Activated naive CD4-positive, alpha-beta T cell treated with anti-CD3 and anti-CD28 coated beads, Interleukin-2, amount 10 ng/mL, durations not matched to agents 7 days and 5 days (primary cell): ENCODE measurements around the gene IQSEC1.

Experiments used
- CTCF ChIA-PET: fragments of 350-600 bp; sonication (Branson Sonifier 250); formaldehyde crosslinking; loops from one replicate; lab custom pipeline; 2021; ENCODE audit warnings: antibody characterized with exemption; lab: Charles Lee
- DNase-seq: peaks from one replicate; pipeline ENCODE4 v3.0.0-alpha.2; 2020
- H3K27ac Mint-ChIP-seq: one replicate; pipeline ENCODE4 v1.8.0; 2021; ENCODE audit warnings: mild to moderate bottlenecking, moderate library complexity, mixed read lengths
- H3K27me3 Mint-ChIP-seq: one replicate; pipeline ENCODE4 v1.8.0; 2021; ENCODE audit warnings: mild to moderate bottlenecking, mixed read lengths
- H3K36me3 Mint-ChIP-seq: one replicate; pipeline ENCODE4 v1.8.0; 2021; ENCODE audit warnings: mixed read lengths
- H3K4me1 Mint-ChIP-seq: one replicate; pipeline ENCODE4 v1.8.0; 2021; ENCODE audit warnings: mixed read lengths
- H3K4me3 Mint-ChIP-seq: one replicate; pipeline ENCODE4 v1.8.0; 2021; ENCODE audit warnings: mild to moderate bottlenecking, moderate library complexity, mixed read lengths
- H3K9me3 Mint-ChIP-seq: one replicate; pipeline ENCODE4 v1.8.0; 2021; ENCODE audit warnings: mixed read lengths

Gene IQSEC1

GRCh38 chr3:13085846-13086179 is 12.6 kb upstream of the IQSEC1 start:
- no peak overlapping the region for H3K27ac Mint-ChIP-seq
- CTCF ChIA-PET, result no interaction called here
- no peak overlapping the region for H3K4me3 Mint-ChIP-seq
- no peaks in the 10 kb centered on the region for H3K9me3 Mint-ChIP-seq
- no peaks in the 10 kb centered on the region for H3K36me3 Mint-ChIP-seq
- H3K4me1 Mint-ChIP-seq, result no peaks in the 10 kb centered on the region
- DNase-seq, result no peak
- H3K27me3 Mint-ChIP-seq, result peaks cover 24% of the 10 kb centered on the region

GRCh38 chr3:13085081-13085845 is 12.0 kb upstream of the IQSEC1 start:
- no peak for DNase-seq
- Mint-ChIP-seq H3K36me3 (no peaks in the 10 kb centered on the region), H3K4me1 (no peaks in the 10 kb centered on the region), H3K27me3 (peaks cover 29% of the 10 kb centered on the region), H3K9me3 (no peaks in the 10 kb centered on the region), H3K27ac (no peak overlapping the region), H3K4me3 (no peak overlapping the region)
- CTCF ChIA-PET, result interaction anchor here (0.9 kb wide), 1 partner anchor 18 kb away, joined by 3 read pairs; no protein-coding TSS in a partner anchor

GRCh38 chr3:13083898-13084297 is 10.7 kb upstream of the IQSEC1 start:
- Mint-ChIP-seq H3K4me1 (peaks cover under 1% of the 10 kb centered on the region), H3K27me3 (peaks cover 39% of the 10 kb centered on the region), H3K9me3 (no peaks in the 10 kb centered on the region), H3K4me3 (no peak overlapping the region), H3K36me3 (no peaks in the 10 kb centered on the region), H3K27ac (no peak overlapping the region)
- DNase-seq, result no peak
- CTCF ChIA-PET, result interaction anchor here (0.9 to 1.4 kb wide), 2 partner anchors 9 to 19 kb away, joined by 3 to 7 read pairs; no protein-coding TSS in a partner anchor

GRCh38 chr3:13083254-13083653 is 10.0 kb upstream of the IQSEC1 start:
- no peaks in the 10 kb centered on the region for H3K36me3 Mint-ChIP-seq
- DNase-seq, result no peak
- no peak overlapping the region for H3K27ac Mint-ChIP-seq
- no peak overlapping the region for H3K4me3 Mint-ChIP-seq
- H3K27me3 Mint-ChIP-seq, result peaks cover 46% of the 10 kb centered on the region
- CTCF ChIA-PET, result interaction anchor here (1.4 kb wide), 1 partner anchor 9 kb away, joined by 7 read pairs; no protein-coding TSS in a partner anchor
- no peaks in the 10 kb centered on the region for H3K9me3 Mint-ChIP-seq
- peaks cover 2% of the 10 kb centered on the region for H3K4me1 Mint-ChIP-seq

- no peak overlapping the region for H3K27ac Mint-ChIP-seq
- H3K4me3 Mint-ChIP-seq, result no peak overlapping the region
- CTCF ChIA-PET, result interaction anchor here (2.7 kb wide), 1 partner anchor 9 kb away, joined by 14 read pairs; no protein-coding TSS in a partner anchor
- no peaks in the 10 kb centered on the region for H3K9me3 Mint-ChIP-seq
- H3K4me1 Mint-ChIP-seq, result peaks cover 7% of the 10 kb centered on the region
- no peaks in the 10 kb centered on the region for H3K36me3 Mint-ChIP-seq
- H3K27me3 Mint-ChIP-seq, result peaks cover 51% of the 10 kb centered on the region
- no peak for DNase-seq
These were observed 9.4 kb upstream of the IQSEC1 start for GRCh38 chr3:13082677-13083076.

- Mint-ChIP-seq H3K4me1 (peaks cover 7% of the 10 kb centered on the region), H3K27ac (no peak overlapping the region), H3K9me3 (no peaks in the 10 kb centered on the region), H3K27me3 (peaks cover 59% of the 10 kb centered on the region), H3K4me3 (no peak overlapping the region), H3K36me3 (no peaks in the 10 kb centered on the region)
- DNase-seq, result no peak
- CTCF ChIA-PET, result interaction anchor here (2.7 kb wide), 1 partner anchor 10 kb away, joined by 14 read pairs; no protein-coding TSS in a partner anchor
These were observed 8.6 kb upstream of the IQSEC1 start for GRCh38 chr3:13081603-13082360.

- CTCF ChIA-PET, result interaction anchor here (0.9 to 2.7 kb wide), 2 partner anchors 11 to 75 kb away, joined by 4 to 14 read pairs; no protein-coding TSS in a partner anchor
These were observed 7.4 kb upstream of the IQSEC1 start for GRCh38 chr3:13080591-13080990.

GRCh38 chr3:13080026-13080425 is 6.8 kb upstream of the IQSEC1 start:
- H3K36me3 Mint-ChIP-seq, result no peaks in the 10 kb centered on the region
- peaks cover 67% of the 10 kb centered on the region for H3K27me3 Mint-ChIP-seq
- H3K4me1 Mint-ChIP-seq, result peaks cover 7% of the 10 kb centered on the region
- DNase-seq, result no peak
- H3K27ac Mint-ChIP-seq, result no peak overlapping the region
- CTCF ChIA-PET, result interaction anchor here (0.9 kb wide), 1 partner anchor 74 kb away, joined by 4 read pairs; no protein-coding TSS in a partner anchor
- no peak overlapping the region for H3K4me3 Mint-ChIP-seq
- H3K9me3 Mint-ChIP-seq, result no peaks in the 10 kb centered on the region

More at GRCh38 chr3:13080591-13080990, 7.4 kb upstream of the IQSEC1 start:
- H3K4me3 Mint-ChIP-seq, result no peak overlapping the region
- H3K27me3 Mint-ChIP-seq, result peaks cover 62% of the 10 kb centered on the region
- H3K36me3 Mint-ChIP-seq, result no peaks in the 10 kb centered on the region
- peaks cover 7% of the 10 kb centered on the region for H3K4me1 Mint-ChIP-seq
- no peak for DNase-seq
- H3K27ac Mint-ChIP-seq, result no peak overlapping the region
- H3K9me3 Mint-ChIP-seq, result no peaks in the 10 kb centered on the region

- Mint-ChIP-seq H3K4me1 (peaks cover 9% of the 10 kb centered on the region), H3K36me3 (no peaks in the 10 kb centered on the region), H3K4me3 (no peak overlapping the region), H3K27me3 (peaks cover 72% of the 10 kb centered on the region), H3K27ac (no peak overlapping the region), H3K9me3 (no peaks in the 10 kb centered on the region)
- CTCF ChIA-PET, result no interaction called here
- DNase-seq, result no peak
These were observed 6.3 kb upstream of the IQSEC1 start for GRCh38 chr3:13079510-13079909.

GRCh38 chr3:13079051-13079450 is 5.8 kb upstream of the IQSEC1 start:
- DNase-seq, result no peak
- H3K27ac Mint-ChIP-seq, result peak overlapping the region; percentile 64
- peaks cover 77% of the 10 kb centered on the region for H3K27me3 Mint-ChIP-seq
- H3K4me1 Mint-ChIP-seq, result peaks cover 11% of the 10 kb centered on the region
- no peak overlapping the region for H3K4me3 Mint-ChIP-seq
- no peaks in the 10 kb centered on the region for H3K9me3 Mint-ChIP-seq
- CTCF ChIA-PET, result no interaction called here
- H3K36me3 Mint-ChIP-seq, result no peaks in the 10 kb centered on the region

GRCh38 chr3:13078163-13078905 is 5.1 kb upstream of the IQSEC1 start:
- Mint-ChIP-seq H3K9me3 (no peaks in the 10 kb centered on the region), H3K4me1 (peaks cover 16% of the 10 kb centered on the region), H3K27ac (no peak overlapping the region), H3K4me3 (no peak overlapping the region), H3K36me3 (no peaks in the 10 kb centered on the region), H3K27me3 (peaks cover 82% of the 10 kb centered on the region)
- CTCF ChIA-PET, result no interaction called here
- peak; percentile 25 for DNase-seq

- CTCF ChIA-PET, result no interaction called here
- no peak overlapping the region for H3K27ac Mint-ChIP-seq
- peaks cover 82% of the 10 kb centered on the region for H3K27me3 Mint-ChIP-seq
- DNase-seq, result no peak
- no peaks in the 10 kb centered on the region for H3K9me3 Mint-ChIP-seq
- H3K4me3 Mint-ChIP-seq, result no peak overlapping the region
- peaks cover 20% of the 10 kb centered on the region for H3K4me1 Mint-ChIP-seq
- H3K36me3 Mint-ChIP-seq, result peaks cover 2% of the 10 kb centered on the region
These were observed 4.4 kb upstream of the IQSEC1 start for GRCh38 chr3:13077431-13078162.

- Mint-ChIP-seq H3K4me1 (peaks cover 26% of the 10 kb centered on the region), H3K36me3 (peaks cover 2% of the 10 kb centered on the region), H3K27ac (no peak overlapping the region), H3K27me3 (peaks cover 90% of the 10 kb centered on the region), H3K4me3 (no peak overlapping the region), H3K9me3 (no peaks in the 10 kb centered on the region)
- no peak for DNase-seq
- CTCF ChIA-PET, result no interaction called here
These were observed 2.9 kb upstream of the IQSEC1 start for GRCh38 chr3:13075986-13076654.
